WTC11 (cell line): ENCODE measurements around the gene ARHGDIG. TPM values are rescaled to one million over a fixed set of nuclear protein-coding genes. Genes with fewer than 3 reads are reported as not detected.

Experiments
- ATAC-seq: fragments of 200-7000 bp; cut with Tn5 transposase; 2 replicates; pipeline ENCODE4 v1.10.0; 2021; ENCODE audit warnings: mild to moderate bottlenecking, moderate library complexity
- CTCF ChIA-PET: fragments of 300-600 bp; sonication (Branson Sonifier 250); formaldehyde crosslinking; loops from one replicate; lab custom pipeline; 2021; ENCODE audit warnings: antibody characterized with exemption; lab: Charles Lee
- POLR2A ChIA-PET: fragments of 350-600 bp; sonication (Branson Sonifier 250); formaldehyde crosslinking; loops from one replicate; lab custom pipeline; 2021; ENCODE audit warnings: antibody characterized with exemption; lab: Charles Lee
- DNase-seq: peaks from one replicate; pipeline ENCODE4 v3.0.0; 2021; ENCODE audit warnings: low spot score
- H3K27ac Mint-ChIP-seq: 2 replicates; pipeline ENCODE4 v1.8.0; 2021; ENCODE audit warnings: mixed read lengths
- H3K27me3 Mint-ChIP-seq: 2 replicates; pipeline ENCODE4 v1.8.0; 2021; ENCODE audit warnings: low read depth, mild to moderate bottlenecking, moderate library complexity, mixed read lengths
- H3K36me3 Mint-ChIP-seq: 2 replicates; pipeline ENCODE4 v1.8.0; 2021; ENCODE audit warnings: mixed read lengths
- H3K4me1 Mint-ChIP-seq: 2 replicates; pipeline ENCODE4 v1.8.0; 2022; ENCODE audit warnings: mixed read lengths
- H3K4me3 Mint-ChIP-seq: 2 replicates; pipeline ENCODE4 v1.8.0; 2021; ENCODE audit warnings: mild to moderate bottlenecking, moderate library complexity, mixed read lengths
- H3K9me3 Mint-ChIP-seq: 2 replicates; pipeline ENCODE4 v1.8.0; 2021; ENCODE audit warnings: mixed read lengths
- CBFB ChIP-seq: sonication (generic); formaldehyde crosslinking; IDR thresholded peaks from 2 replicates; pipeline ENCODE4 v1.8.1; 2022; ENCODE audit warnings: mild to moderate bottlenecking, low read depth, missing genetic modification reagents
- CREM ChIP-seq: sonication (generic); formaldehyde crosslinking; IDR thresholded peaks from 2 replicates; pipeline ENCODE4 v1.8.1; 2022; ENCODE audit warnings: mild to moderate bottlenecking, missing genetic modification reagents, moderate library complexity
- E2F4 ChIP-seq: sonication (generic); formaldehyde crosslinking; IDR thresholded peaks from 2 replicates; pipeline ENCODE4 v1.8.1; 2022; ENCODE audit warnings: low read depth, mild to moderate bottlenecking, moderate library complexity, missing genetic modification reagents, borderline replicate concordance
- E2F5 ChIP-seq: sonication (generic); formaldehyde crosslinking; IDR thresholded peaks from 2 replicates; pipeline ENCODE4 v1.8.1; 2022; ENCODE audit warnings: mild to moderate bottlenecking, moderate library complexity, missing genetic modification reagents
- ERG ChIP-seq: fragments of 250-450 bp; sonication (Bioruptor Pico); IDR thresholded peaks from 2 replicates; pipeline ENCODE4 v1.8.0; 2021; ENCODE audit warnings: mild to moderate bottlenecking
- ESRRA ChIP-seq: sonication (generic); formaldehyde crosslinking; IDR thresholded peaks from 2 replicates; pipeline ENCODE4 v1.8.1; 2022; ENCODE audit warnings: mild to moderate bottlenecking, missing genetic modification reagents, borderline replicate concordance
- FOXK1 ChIP-seq: sonication (generic); formaldehyde crosslinking; IDR thresholded peaks from 2 replicates; pipeline ENCODE4 v1.8.0; 2022; ENCODE audit warnings: mild to moderate bottlenecking, moderate library complexity, missing genetic modification reagents
- FOXP1 ChIP-seq: sonication (generic); formaldehyde crosslinking; IDR thresholded peaks from 2 replicates; pipeline ENCODE4 v1.8.0; 2022; ENCODE audit warnings: missing genetic modification reagents, mild to moderate bottlenecking, moderate library complexity, borderline replicate concordance
- FOXP4 ChIP-seq: sonication (generic); formaldehyde crosslinking; IDR thresholded peaks from 2 replicates; pipeline ENCODE4 v1.8.0; 2022; ENCODE audit warnings: mild to moderate bottlenecking, missing genetic modification reagents
- GABPB1 ChIP-seq: sonication (generic); formaldehyde crosslinking; IDR thresholded peaks from 2 replicates; pipeline ENCODE4 v1.8.1; 2023; ENCODE audit warnings: mild to moderate bottlenecking, missing genetic modification reagents
- HMGXB4 ChIP-seq: sonication (generic); formaldehyde crosslinking; IDR thresholded peaks from 2 replicates; pipeline ENCODE4 v1.8.1; 2023; ENCODE audit warnings: mild to moderate bottlenecking, moderate library complexity, missing genetic modification reagents
- JUN ChIP-seq: sonication (generic); formaldehyde crosslinking; IDR thresholded peaks from 2 replicates; pipeline ENCODE4 v1.8.0; 2023; ENCODE audit warnings: mild to moderate bottlenecking, missing genetic modification reagents
- MAX ChIP-seq: sonication (generic); formaldehyde crosslinking; IDR thresholded peaks from 2 replicates; pipeline ENCODE4 v1.8.0; 2022; ENCODE audit warnings: mild to moderate bottlenecking, missing genetic modification reagents
- NFE2L1 ChIP-seq: sonication (generic); formaldehyde crosslinking; IDR thresholded peaks from 2 replicates; pipeline ENCODE4 v1.8.1; 2023; ENCODE audit warnings: missing genetic modification reagents
- PREB ChIP-seq: sonication (generic); formaldehyde crosslinking; IDR thresholded peaks from 2 replicates; pipeline ENCODE4 v1.8.1; 2022; ENCODE audit warnings: mild to moderate bottlenecking, missing genetic modification reagents, moderate library complexity, borderline replicate concordance
- RELA ChIP-seq: sonication (generic); formaldehyde crosslinking; IDR thresholded peaks from 2 replicates; pipeline ENCODE4 v1.8.1; 2022; ENCODE audit warnings: missing genetic modification reagents, mild to moderate bottlenecking, borderline replicate concordance
- SMAD3 ChIP-seq: sonication (generic); formaldehyde crosslinking; IDR thresholded peaks from 2 replicates; pipeline ENCODE4 v1.8.0; 2022; ENCODE audit warnings: missing genetic modification reagents, mild to moderate bottlenecking, borderline replicate concordance
- SP1 ChIP-seq: sonication (generic); formaldehyde crosslinking; conservative IDR thresholded peaks from 2 replicates; pipeline ENCODE4 v1.8.1; 2022; ENCODE audit warnings: missing genetic modification reagents
- TEAD1 ChIP-seq: sonication (generic); formaldehyde crosslinking; IDR thresholded peaks from 2 replicates; pipeline ENCODE4 v1.8.0; 2022; ENCODE audit warnings: mild to moderate bottlenecking, missing genetic modification reagents
- USF1 ChIP-seq: sonication (generic); formaldehyde crosslinking; IDR thresholded peaks from 2 replicates; pipeline ENCODE4 v1.8.0; 2022; ENCODE audit warnings: mild to moderate bottlenecking, missing genetic modification reagents
- ZBTB43 ChIP-seq: sonication (generic); formaldehyde crosslinking; IDR thresholded peaks from 2 replicates; pipeline ENCODE4 v1.8.1; 2023; ENCODE audit warnings: mild to moderate bottlenecking, missing genetic modification reagents
- ZNF263 ChIP-seq: sonication (generic); formaldehyde crosslinking; IDR thresholded peaks from 2 replicates; pipeline ENCODE4 v1.8.1; 2022; ENCODE audit warnings: low read depth, mild to moderate bottlenecking, moderate library complexity, missing genetic modification reagents
- ZNF317 ChIP-seq: sonication (generic); formaldehyde crosslinking; IDR thresholded peaks from 2 replicates; pipeline ENCODE4 v1.8.1; 2023; ENCODE audit warnings: low read depth, mild to moderate bottlenecking, moderate library complexity, missing genetic modification reagents, borderline replicate concordance
- ZNF423 ChIP-seq: fragments of 250-450 bp; sonication (Bioruptor Pico); IDR thresholded peaks from 2 replicates; pipeline ENCODE4 v2.1.2; 2022; ENCODE audit warnings: mild to moderate bottlenecking, moderate library complexity
- total RNA-seq: library from RNA; stranded (reverse); gene quantifications from 3 replicates; pipeline ENCODE4 v1.2.3, GENCODE V29; 2021

The ARHGDIG gene
- total RNA-seq, 1 experiment from 2014 or later: 4.0 TPM

- ATAC-seq: peak; percentile 73
- peak; percentile 95 for DNase-seq
- peaks cover 6% of the 10 kb centered on the region for H3K36me3 Mint-ChIP-seq
- ChIA-PET CTCF (interaction anchor here (0.5 to 2.1 kb wide), 15 partner anchors 10 to 257 kb away, joined by 3 to 11 read pairs (median 3); no protein-coding TSS in a partner anchor), POLR2A (interaction anchor here (0.6 to 1.6 kb wide), 7 partner anchors 28 to 332 kb away, joined by 3 to 6 read pairs (median 4); partner anchors contain the start of genes NHLRC4, POLR3K and SNRNP25)
- peaks cover 5% of the 10 kb centered on the region; the same call in 1 of the 2 replicates for H3K4me1 Mint-ChIP-seq
- 0 out of 2 replicates have a peak, but pooled peaks cover 3% of the 10 kb centered on the region for H3K27me3 Mint-ChIP-seq
- peak within 1 kb of the TSS; percentile 99 for H3K4me3 Mint-ChIP-seq
- no peaks in the 10 kb centered on the region for H3K9me3 Mint-ChIP-seq
- peak within 1 kb of the TSS; percentile 99 for H3K27ac Mint-ChIP-seq
- TF ChIP-seq E2F4 (CRISPR knock-in tag) (no peak; the same call in 1 of the 2 replicates), SP1 (CRISPR knock-in tag) (peak; percentile 99), USF1 (CRISPR knock-in tag) (peak; percentile 11; the same call in 1 of the 2 replicates), E2F5 (CRISPR knock-in tag) (peak; percentile 78), NFE2L1 (CRISPR knock-in tag) (peak; percentile 49; the same call in 1 of the 2 replicates), HMGXB4 (CRISPR knock-in tag) (peak; percentile 54), FOXP1 (CRISPR knock-in tag) (peak; percentile 54; the same call in 1 of the 2 replicates), JUN (CRISPR knock-in tag) (0 out of 2 replicates have a peak, but pooled peaks have one; percentile 51), ZNF423 (peak; percentile 48; the same call in 1 of the 2 replicates), ZNF263 (peak; percentile 89), ZBTB43 (CRISPR knock-in tag) (0 out of 2 replicates have a peak, but pooled peaks have one; percentile 35), PREB (CRISPR knock-in tag) (no peak), SMAD3 (no peak), CBFB (CRISPR knock-in tag) (0 out of 2 replicates have a peak, but pooled peaks have one; percentile 6), FOXP4 (0 out of 2 replicates have a peak, but pooled peaks have one; percentile 35), ERG (CRISPR knock-in tag) (no peak), ZNF317 (no peak), MAX (CRISPR knock-in tag) (peak; percentile 87), CREM (CRISPR knock-in tag) (peak; percentile 86; the same call in 1 of the 2 replicates), GABPB1 (CRISPR knock-in tag) (peak; percentile 51; the same call in 1 of the 2 replicates), TEAD1 (CRISPR knock-in tag) (peak; percentile 78; the same call in 1 of the 2 replicates), FOXK1 (CRISPR knock-in tag) (0 out of 2 replicates have a peak, but pooled peaks have one; percentile 46), ESRRA (CRISPR knock-in tag) (0 out of 2 replicates have a peak, but pooled peaks have one; percentile 41), RELA (CRISPR knock-in tag) (0 out of 2 replicates have a peak, but pooled peaks have one; percentile 39)
These were observed 45.7 kb upstream of the ARHGDIG start, which contains the start of gene FAM234A for GRCh38 chr16:234468-235305. Gene FAM234A (plus strand): TSS chr16:234821. CDS start chr16:254414, 19,593 bp downstream.
